ENCODE measurements around the gene IL20.
A peak's percentile ranks its signal among the peaks of the same experiment; 100 is the strongest.

The IL20 gene

GRCh38 chr1:206904423-206905142 lies 39.2 kb downstream of the IL20 start:
- H3K4me2 ChIP-seq (ENCODE audit: low read length) = peak overlapping the region; percentile 38; the same call in 1 of the 2 replicates
- H3K27ac ChIP-seq (ENCODE audit: low read length) = no peak overlapping the region
- no peak overlapping the region for H3K9ac ChIP-seq (ENCODE audit: low read length)
- no peaks in the 10 kb centered on the region for H3K36me3 ChIP-seq (replicated peaks; ENCODE audit: low read depth, low read length)
- H3K4me3 ChIP-seq (ENCODE audit: low read length) = no peak overlapping the region
- no peaks in the 10 kb centered on the region for H4K20me1 ChIP-seq (ENCODE audit: insufficient read depth, low read length)
- H3K27me3 ChIP-seq (ENCODE audit: low read depth, low read length) = peaks cover 14% of the 10 kb centered on the region
- H3K9me3 ChIP-seq (ENCODE audit: insufficient read depth, low read length) = no peaks in the 10 kb centered on the region
- no peaks in the 10 kb centered on the region for H3K79me2 ChIP-seq (ENCODE audit: low read length)
- H2AFZ ChIP-seq (ENCODE audit: low read depth, low read length) = no peak overlapping the region
- no peak for TF ChIP-seq EZH2phosphoT487 (IDR thresholded peaks at IDR 0.05; ENCODE audit: low read depth)
- no peak for TF ChIP-seq CTCF (IDR thresholded peaks at IDR 0.05; ENCODE audit: low read depth, low read length)
- H3K4me1 ChIP-seq (ENCODE audit: low read length) = peaks cover 22% of the 10 kb centered on the region

GRCh38 chr1:206905295-206906164 lies 40.1 kb downstream of the IL20 start:
- Histone ChIP-seq H3K27me3 (ENCODE audit: low read depth, low read length) (peaks cover 22% of the 10 kb centered on the region), H3K27ac (ENCODE audit: low read length) (no peak overlapping the region), H3K79me2 (ENCODE audit: low read length) (no peaks in the 10 kb centered on the region), H4K20me1 (ENCODE audit: insufficient read depth, low read length) (no peaks in the 10 kb centered on the region), H3K4me2 (ENCODE audit: low read length) (peak overlapping the region; percentile 38), H3K9me3 (ENCODE audit: insufficient read depth, low read length) (no peaks in the 10 kb centered on the region), H3K4me3 (ENCODE audit: low read length) (no peak overlapping the region), H2AFZ (ENCODE audit: low read depth, low read length) (peak overlapping the region; percentile 6; the same call in 1 of the 2 replicates), H3K36me3 (replicated peaks; ENCODE audit: low read depth, low read length) (no peaks in the 10 kb centered on the region), H3K4me1 (ENCODE audit: low read length) (peaks cover 26% of the 10 kb centered on the region), H3K9ac (ENCODE audit: low read length) (no peak overlapping the region)
- TF ChIP-seq CTCF (IDR thresholded peaks at IDR 0.05; ENCODE audit: low read depth, low read length) (no peak), EZH2phosphoT487 (IDR thresholded peaks at IDR 0.05; ENCODE audit: low read depth) (no peak)

GRCh38 chr1:206907304-206907991 lies 42.0 kb downstream of the IL20 start:
- Histone ChIP-seq H3K9me3 (ENCODE audit: insufficient read depth, low read length) (no peaks in the 10 kb centered on the region), H3K27me3 (ENCODE audit: low read depth, low read length) (peaks cover 22% of the 10 kb centered on the region), H4K20me1 (ENCODE audit: insufficient read depth, low read length) (no peaks in the 10 kb centered on the region), H3K9ac (ENCODE audit: low read length) (no peak overlapping the region), H3K79me2 (ENCODE audit: low read length) (no peaks in the 10 kb centered on the region), H3K4me1 (ENCODE audit: low read length) (peaks cover 37% of the 10 kb centered on the region), H2AFZ (ENCODE audit: low read depth, low read length) (no peak overlapping the region), H3K27ac (ENCODE audit: low read length) (no peak overlapping the region), H3K4me3 (ENCODE audit: low read length) (no peak overlapping the region), H3K36me3 (replicated peaks; ENCODE audit: low read depth, low read length) (no peaks in the 10 kb centered on the region), H3K4me2 (ENCODE audit: low read length) (no peak overlapping the region)
- TF ChIP-seq CTCF (IDR thresholded peaks at IDR 0.05; ENCODE audit: low read depth, low read length) = peak; percentile 38
- no peak for TF ChIP-seq EZH2phosphoT487 (IDR thresholded peaks at IDR 0.05; ENCODE audit: low read depth)

- no peaks in the 10 kb centered on the region for H3K9me3 ChIP-seq (ENCODE audit: insufficient read depth, low read length)
- TF ChIP-seq CTCF (IDR thresholded peaks at IDR 0.05; ENCODE audit: low read depth, low read length) = no peak
- no peak for TF ChIP-seq EZH2phosphoT487 (IDR thresholded peaks at IDR 0.05; ENCODE audit: low read depth)
- H3K36me3 ChIP-seq (replicated peaks; ENCODE audit: low read depth, low read length) = no peaks in the 10 kb centered on the region
- no peak overlapping the region for H2AFZ ChIP-seq (ENCODE audit: low read depth, low read length)
- H3K79me2 ChIP-seq (ENCODE audit: low read length) = no peaks in the 10 kb centered on the region
- H3K27ac ChIP-seq (ENCODE audit: low read length) = no peak overlapping the region
- H4K20me1 ChIP-seq (ENCODE audit: insufficient read depth, low read length) = no peaks in the 10 kb centered on the region
- H3K4me2 ChIP-seq (ENCODE audit: low read length) = no peak overlapping the region
- H3K27me3 ChIP-seq (ENCODE audit: low read depth, low read length) = peaks cover 22% of the 10 kb centered on the region
- H3K4me1 ChIP-seq (ENCODE audit: low read length) = peaks cover 41% of the 10 kb centered on the region
- H3K9ac ChIP-seq (ENCODE audit: low read length) = no peak overlapping the region
- H3K4me3 ChIP-seq (ENCODE audit: low read length) = no peak overlapping the region
These were observed 42.6 kb downstream of the IL20 start for GRCh38 chr1:206908038-206908437.
